Measurements from ENCODE around the gene ZXDC.

GRCh38 chr3:126424751-126425150, 50.9 kb downstream of the ZXDC start:
- no peak for TF ChIP-seq POLR2AphosphoS5 (IDR thresholded peaks at IDR 0.05; ENCODE audit: low read depth, low read length)
- TF ChIP-seq POLR2A (IDR thresholded peaks at IDR 0.05; ENCODE audit: low read depth, low read length), result no peak
- no peak for TF ChIP-seq TAF1 (IDR thresholded peaks at IDR 0.05; ENCODE audit: borderline replicate concordance, low read depth, low read length)

Measured in GM12892 (cell line).